Measurements from ENCODE around the gene CFAP210. TPM values are rescaled to one million over a fixed set of nuclear protein-coding genes. Genes with fewer than 3 reads are reported as not detected.

Gene CFAP210
- total RNA-seq, 1 experiment from 2014 or later = 0.94 TPM

GRCh38 chr2:169663247-169663646 lies 31.0 kb downstream of the CFAP210 start:
- no peak overlapping the region for H3K4me2 ChIP-seq (ENCODE audit: insufficient read depth, insufficient read length, low read length)
- Mint-ChIP-seq H3K9me3 (no peaks in the 10 kb centered on the region), H3K4me3 (no peak overlapping the region), H3K4me1 (no peaks in the 10 kb centered on the region), H3K36me3 (ENCODE audit: insufficient read depth in 1 of 3, low read depth in 3 of 3) (no peaks in the 10 kb centered on the region), H3K27ac (no peak overlapping the region), H3K27me3 (ENCODE audit: low read depth) (no peaks in the 10 kb centered on the region)
- H3K9ac ChIP-seq (ENCODE audit: extremely low read depth, insufficient read length, low read length) = no peak overlapping the region
- WGBS (ENCODE audit: extremely low coverage, insufficient read length, low lambda C conversion rate) = no CpG with 5 or more reads among the region's 3 CpGs
- H2BK12ac ChIP-seq (ENCODE audit: insufficient read length, low read depth, low read length) = no peak overlapping the region
- no peak overlapping the region for H4K5ac ChIP-seq (ENCODE audit: insufficient read length, low read depth, low read length)
- no peak overlapping the region for H3K14ac ChIP-seq (ENCODE audit: insufficient read depth, low read length)
- H3K79me2 ChIP-seq (ENCODE audit: insufficient read depth, low read length) = no peaks in the 10 kb centered on the region
- DNase-seq = no peak
- H3K4me1 ChIP-seq (ENCODE audit: insufficient read depth, low read length) = no peaks in the 10 kb centered on the region
- H3K27me3 ChIP-seq (ENCODE audit: insufficient read depth, low read length) = no peaks in the 10 kb centered on the region
- no peak overlapping the region for H3K56ac ChIP-seq (ENCODE audit: insufficient read length, low read depth, low read length)
- no peaks in the 10 kb centered on the region for H3K79me1 ChIP-seq (ENCODE audit: insufficient read depth, low read depth, low read length, poor library complexity, severe bottlenecking)
- no peaks in the 10 kb centered on the region for H4K20me1 ChIP-seq (ENCODE audit: control insufficient read depth, insufficient read depth, insufficient read length)
- H3K9me3 ChIP-seq (ENCODE audit: control insufficient read depth, low read depth, low read length) = no peaks in the 10 kb centered on the region
- no peak overlapping the region for H3K4ac ChIP-seq (ENCODE audit: low read depth, low read length)
- H2AFZ ChIP-seq (ENCODE audit: low read length) = no peak overlapping the region
- no peaks in the 10 kb centered on the region for H3K23me2 ChIP-seq (ENCODE audit: insufficient read length, low read depth, low read length, poor library complexity, severe bottlenecking)
- H4K8ac ChIP-seq (replicated peaks; ENCODE audit: insufficient read length, low read depth, low read length) = no peak overlapping the region
- H3K18ac ChIP-seq (ENCODE audit: insufficient read length, low read depth, low read length) = no peak overlapping the region
- no peak overlapping the region for H4K91ac ChIP-seq (ENCODE audit: insufficient read length, low read depth, low read length)
- H2BK15ac ChIP-seq (ENCODE audit: low read depth, low read length) = no peak overlapping the region
- no peak overlapping the region for H2AK5ac ChIP-seq (ENCODE audit: insufficient read length, low read length)
- TF ChIP-seq, protein P1, sequence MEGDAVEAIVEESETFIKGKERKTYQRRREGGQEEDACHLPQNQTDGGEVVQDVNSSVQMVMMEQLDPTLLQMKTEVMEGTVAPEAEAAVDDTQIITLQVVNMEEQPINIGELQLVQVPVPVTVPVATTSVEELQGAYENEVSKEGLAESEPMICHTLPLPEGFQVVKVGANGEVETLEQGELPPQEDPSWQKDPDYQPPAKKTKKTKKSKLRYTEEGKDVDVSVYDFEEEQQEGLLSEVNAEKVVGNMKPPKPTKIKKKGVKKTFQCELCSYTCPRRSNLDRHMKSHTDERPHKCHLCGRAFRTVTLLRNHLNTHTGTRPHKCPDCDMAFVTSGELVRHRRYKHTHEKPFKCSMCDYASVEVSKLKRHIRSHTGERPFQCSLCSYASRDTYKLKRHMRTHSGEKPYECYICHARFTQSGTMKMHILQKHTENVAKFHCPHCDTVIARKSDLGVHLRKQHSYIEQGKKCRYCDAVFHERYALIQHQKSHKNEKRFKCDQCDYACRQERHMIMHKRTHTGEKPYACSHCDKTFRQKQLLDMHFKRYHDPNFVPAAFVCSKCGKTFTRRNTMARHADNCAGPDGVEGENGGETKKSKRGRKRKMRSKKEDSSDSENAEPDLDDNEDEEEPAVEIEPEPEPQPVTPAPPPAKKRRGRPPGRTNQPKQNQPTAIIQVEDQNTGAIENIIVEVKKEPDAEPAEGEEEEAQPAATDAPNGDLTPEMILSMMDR (conservative IDR thresholded peaks at IDR 0.05) = no peak
- no peak overlapping the region for H2BK120ac ChIP-seq (ENCODE audit: low read depth, low read length, poor library complexity, severe bottlenecking)
- H3K27ac ChIP-seq (ENCODE audit: insufficient read length, low read depth, low read length) = no peak overlapping the region
- H2BK20ac ChIP-seq (ENCODE audit: low read depth, low read length, poor library complexity, severe bottlenecking) = no peak overlapping the region
- H3K23ac ChIP-seq (ENCODE audit: insufficient read length, low read depth, low read length) = no peak overlapping the region
- H3T11ph ChIP-seq (ENCODE audit: low read length) = no peak overlapping the region
- no peak overlapping the region for H2BK5ac ChIP-seq (ENCODE audit: insufficient read length, low read length)

Data from H9 (cell line).